ENCODE data around the gene OLA1.

OLA1 gene

DNA sequence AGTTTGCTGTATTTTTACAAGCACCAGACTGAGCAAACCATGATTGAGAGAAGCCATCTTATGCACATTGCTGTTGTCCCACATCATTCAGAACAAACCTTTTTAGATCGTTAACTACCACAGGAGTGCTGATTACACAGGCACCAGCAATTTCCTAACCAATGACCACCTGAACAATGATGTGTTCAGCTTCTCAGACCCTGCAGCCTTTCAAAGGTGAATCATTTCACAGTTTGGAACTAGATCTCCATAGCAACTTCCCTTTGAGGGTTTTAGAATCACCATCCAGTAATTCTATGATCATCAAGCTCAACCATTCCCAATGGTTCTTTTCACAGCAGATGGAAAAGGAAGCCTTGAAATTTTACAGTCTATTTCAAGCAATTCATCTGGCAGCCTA lies 71.4 kb downstream of the OLA1 start:
- DNase-seq, result no peak

DNA sequence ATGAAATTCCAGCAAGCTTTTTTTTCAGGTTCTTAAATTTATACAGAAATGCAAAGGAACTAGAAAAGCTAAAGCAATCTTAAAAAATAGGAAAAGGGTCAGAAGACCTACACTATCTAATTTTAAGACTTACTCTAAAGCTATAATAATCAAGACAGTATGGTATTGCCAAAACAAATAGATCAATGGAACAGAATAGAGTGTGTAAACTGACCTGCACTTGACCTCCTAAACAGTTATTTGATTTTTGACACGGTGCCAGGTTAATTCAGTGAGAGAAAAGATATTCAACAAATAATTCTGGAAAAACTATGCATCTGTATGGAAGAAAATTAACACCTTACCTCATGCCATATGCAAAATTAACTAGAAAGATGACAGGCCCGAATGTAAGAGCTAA lies 73.6 kb downstream of the OLA1 start:
- no peak for DNase-seq

DNA sequence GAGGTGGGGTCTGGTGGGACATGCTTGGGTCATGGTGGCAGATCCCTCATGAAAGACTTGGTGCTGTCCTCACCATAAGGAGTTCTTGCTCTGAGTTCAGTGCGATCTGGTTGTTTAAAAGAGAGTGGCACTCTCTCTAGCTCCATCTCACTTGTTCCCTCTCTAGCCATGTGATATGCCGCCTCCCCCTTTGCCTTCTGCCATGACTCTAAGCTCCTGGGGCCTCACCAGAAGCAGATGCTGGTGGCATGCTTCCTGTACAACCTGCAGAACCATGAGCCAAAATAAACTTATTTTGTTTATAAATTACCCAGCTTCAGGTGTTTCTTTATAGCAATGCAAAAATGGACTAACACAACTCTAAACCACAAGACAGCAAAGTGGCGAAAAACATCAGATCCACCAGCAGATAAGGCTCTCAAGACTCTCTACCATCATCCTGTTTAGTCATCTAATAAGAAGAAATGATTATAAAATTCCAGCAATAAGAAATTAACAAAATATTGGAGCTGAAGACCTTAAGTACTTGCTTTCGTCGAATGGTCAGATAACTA lies 75.5 kb downstream of the OLA1 start:
- DNase-seq, result no peak

DNA sequence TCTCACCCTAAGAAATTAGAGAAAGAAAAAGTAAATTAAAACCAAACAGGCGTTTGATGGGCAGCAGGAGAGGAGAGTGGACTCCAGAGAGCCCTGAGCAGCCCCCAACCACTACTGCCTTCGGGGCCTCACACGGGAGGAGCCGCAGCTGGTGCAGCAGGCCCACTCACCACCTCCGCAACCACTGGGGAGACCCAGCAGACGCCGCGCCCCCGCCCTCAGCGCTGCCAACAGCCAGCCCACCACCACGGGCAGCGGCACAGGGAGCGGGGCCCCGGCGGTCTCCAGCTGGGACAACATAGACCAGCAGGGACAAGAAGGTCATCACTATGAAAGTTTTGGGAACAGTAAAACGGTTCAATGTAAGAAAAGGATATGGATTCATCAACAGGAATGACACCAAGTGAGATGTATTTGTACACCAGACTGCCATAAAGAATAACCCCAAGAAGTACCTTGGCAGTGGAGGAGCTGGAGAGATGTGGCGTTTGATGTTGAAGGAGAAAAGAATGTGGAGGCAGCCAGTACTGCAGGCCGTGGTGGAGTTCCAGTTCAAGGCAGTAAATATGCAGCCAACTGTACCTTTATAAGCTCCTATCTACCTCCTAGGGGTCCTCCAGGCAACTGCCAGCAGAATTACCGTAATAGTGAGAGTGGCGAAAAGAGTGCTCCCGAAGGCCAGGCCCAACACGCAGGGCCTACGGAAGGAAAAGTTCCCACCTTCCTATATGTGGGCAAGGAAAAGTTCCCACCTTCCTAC lies 76.5 kb downstream of the OLA1 start:
- DNase-seq, result no peak

DNA sequence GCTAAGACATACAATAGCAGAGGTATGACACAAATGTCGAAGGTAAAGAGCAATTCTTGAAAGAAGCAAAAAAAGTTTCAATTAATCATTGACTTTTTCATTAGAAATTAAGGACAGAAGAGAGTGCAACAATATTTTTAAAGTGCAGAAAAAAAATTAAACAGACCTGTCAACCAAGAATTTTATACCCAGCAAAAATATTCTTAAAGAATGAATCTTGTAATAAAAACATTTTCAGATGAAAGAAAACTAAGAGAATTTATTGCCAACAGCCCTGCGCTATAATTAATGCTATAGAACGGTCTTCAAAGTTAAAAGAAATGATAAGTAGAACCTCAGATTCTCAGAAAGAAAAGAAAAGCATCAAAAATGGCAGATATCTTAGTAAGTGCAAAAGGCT lies 79.0 kb downstream of the OLA1 start:
- no peak for DNase-seq

DNA sequence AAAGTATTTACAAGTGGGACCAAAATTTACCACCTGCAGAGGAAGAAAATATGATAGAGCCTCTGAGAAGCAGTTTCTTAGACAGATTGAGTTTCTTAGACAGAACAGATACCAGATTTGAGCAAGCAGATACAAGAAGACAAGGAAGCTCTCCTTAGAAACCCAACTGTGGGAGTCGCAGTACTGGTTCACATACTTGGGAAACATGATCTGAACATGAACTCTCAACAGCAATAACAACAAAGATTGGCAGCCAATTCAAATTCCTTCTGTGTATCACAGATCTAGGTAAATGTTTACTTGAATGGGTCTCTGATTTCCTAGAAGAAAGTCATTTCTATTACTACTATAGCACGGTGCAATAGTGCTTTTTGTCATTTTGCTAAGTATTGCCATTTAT lies 82.1 kb downstream of the OLA1 start:
- no peak for DNase-seq

DNA sequence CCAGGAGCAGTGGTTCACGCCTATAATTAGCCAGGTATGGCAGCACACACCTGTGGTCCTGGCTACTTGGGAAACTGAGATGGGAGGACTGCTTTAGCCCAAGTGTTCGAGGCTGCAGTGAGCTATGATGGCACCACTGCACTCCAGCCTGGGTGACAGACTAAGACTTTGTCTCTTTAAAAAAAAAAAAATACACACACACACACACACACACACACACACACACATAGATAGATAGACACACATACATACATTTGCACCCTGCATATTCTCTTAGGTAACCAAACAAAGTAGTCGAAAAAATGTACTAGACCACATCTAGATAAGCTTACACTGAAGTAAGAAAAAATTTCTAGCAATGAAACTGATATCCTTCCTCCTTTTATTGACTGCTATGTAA lies 86.8 kb downstream of the OLA1 start:
- no peak for DNase-seq

DNA sequence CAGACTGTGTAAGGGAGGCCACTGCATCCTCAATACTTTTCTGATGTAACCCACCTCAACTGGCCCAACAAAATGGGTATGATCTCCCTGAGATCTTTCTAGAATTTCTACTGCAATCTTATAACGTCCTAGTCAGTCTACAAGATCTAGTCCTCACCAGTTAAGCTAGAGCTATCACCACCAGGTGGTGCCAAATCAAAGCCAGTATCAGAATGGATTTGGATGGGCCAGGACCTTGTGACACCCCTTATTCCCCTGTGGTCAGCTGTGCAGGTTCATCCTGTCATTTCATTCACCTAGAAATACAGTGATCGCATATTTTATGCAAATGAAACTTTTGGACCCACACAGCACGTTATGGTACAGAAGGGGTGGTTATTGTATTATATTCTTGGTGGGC lies 90.3 kb downstream of the OLA1 start:
- DNase-seq, result no peak

DNA sequence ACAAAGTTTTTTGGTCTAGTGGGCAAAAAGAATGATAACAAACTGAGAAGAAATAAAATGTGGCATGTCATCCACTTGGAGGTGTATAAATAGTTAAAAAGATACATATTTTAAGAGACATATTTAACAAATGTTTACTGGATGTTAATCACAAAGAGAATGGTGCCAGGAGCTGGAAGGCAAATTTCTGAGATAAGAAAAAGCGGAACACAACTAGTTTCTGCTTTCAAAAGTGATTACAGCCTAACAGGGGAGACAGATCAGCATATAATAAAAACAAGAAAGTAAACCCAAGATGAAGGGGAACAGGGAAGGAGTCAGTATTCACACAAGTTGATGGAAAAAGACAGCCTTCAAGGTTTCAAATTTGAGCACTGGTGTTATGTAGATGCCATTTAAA lies 91.3 kb downstream of the OLA1 start:
- no peak for DNase-seq

DNA sequence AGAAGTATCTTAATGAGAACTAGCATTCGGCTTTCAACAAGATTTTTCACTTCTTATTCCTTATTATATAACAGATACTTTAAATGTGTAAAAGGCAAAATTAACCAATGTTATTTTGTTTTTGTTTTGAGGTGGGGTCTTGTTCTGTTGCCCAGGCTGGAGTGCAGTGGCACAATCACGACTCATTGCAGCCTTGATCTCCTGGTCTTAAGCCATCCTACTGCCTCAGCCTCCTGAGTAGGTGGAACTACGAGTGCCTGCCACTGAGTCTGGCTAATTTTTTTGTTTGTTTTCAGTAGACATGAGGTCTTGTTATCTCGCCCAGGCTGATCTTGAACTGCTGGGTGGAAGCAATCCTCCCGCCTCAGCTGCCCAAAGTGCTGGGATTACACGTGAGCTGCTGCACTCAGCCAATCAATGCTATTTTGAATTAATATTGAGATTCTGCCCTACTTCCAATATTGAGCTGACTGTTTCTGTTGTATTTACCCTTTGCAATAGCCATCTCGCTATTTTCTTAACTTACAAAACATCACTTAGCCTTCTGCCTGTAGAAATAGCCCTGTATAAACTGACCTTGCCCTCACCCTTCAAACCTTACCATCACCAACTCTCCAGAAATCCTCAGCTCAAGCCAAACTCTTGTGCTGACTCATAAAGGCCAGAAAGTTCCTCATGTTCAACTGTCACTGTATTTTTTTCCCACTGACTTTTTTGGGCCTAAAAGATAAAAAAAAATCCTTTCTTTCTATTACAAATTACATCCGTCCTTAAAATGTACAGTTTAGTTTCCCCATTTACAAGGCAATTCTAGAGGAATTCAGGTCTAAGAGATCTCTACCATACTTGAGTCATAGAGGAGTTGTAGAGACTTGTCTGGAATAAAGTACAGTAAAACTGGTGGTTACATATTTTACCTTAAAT lies 94.3 kb downstream of the OLA1 start:
- no peak for DNase-seq

DNA sequence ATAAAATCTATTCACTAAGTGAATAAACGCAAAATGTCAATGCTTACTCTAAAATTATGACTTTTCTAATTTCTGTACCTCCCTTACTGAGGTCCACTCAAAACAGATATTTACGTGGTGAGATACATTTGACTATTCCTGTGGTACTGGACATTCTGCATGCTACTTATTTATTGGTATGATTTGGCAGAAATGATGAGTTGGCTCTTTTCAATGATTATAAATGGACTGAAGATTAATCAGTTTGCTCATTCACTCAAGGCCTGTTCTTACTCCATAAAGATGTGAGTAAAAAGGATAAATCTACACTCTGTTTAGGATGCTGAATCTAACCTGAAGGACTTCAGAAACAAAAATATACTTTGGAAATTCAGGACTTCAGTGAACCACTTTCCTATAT lies 98.8 kb downstream of the OLA1 start:
- DNase-seq, result no peak

DNA sequence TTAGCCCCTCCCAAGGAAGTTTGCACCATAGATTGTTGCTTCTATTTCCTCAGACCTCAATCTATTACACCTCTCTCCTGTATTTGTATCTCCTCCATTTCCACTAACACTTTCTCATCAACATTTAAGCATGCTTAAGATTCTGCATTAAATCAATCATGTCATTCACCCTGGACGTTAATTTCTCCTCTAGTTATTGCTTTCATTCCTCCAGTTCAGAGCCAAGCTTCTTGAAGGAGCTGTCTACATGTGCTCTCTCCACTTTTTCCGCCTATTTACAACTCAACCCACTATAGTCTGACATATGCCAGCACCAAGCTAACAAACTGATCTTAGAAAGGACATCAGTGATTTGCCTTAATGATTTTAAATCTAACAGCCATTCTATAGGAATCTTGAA lies 99.5 kb downstream of the OLA1 start:
- no peak for DNase-seq

DNA sequence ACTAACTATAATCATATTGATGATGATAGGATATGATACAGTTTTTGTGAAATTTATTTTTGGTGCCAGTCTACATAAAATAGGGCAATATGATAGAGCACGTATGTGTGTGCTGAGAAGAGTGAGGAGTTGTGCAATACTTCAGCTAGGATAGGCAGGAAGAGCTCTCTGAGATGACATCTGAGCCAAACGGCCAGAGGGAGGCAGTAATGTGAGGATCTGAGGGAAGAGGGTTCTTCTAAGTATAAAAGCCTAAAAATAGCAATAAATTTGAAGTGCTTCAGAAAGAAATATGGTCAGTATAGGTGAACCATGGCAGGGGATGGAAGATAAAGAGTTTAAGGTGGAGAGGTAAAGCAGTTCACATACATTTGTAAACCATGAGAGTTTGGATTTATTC lies 102.5 kb downstream of the OLA1 start:
- DNase-seq, result no peak

DNA sequence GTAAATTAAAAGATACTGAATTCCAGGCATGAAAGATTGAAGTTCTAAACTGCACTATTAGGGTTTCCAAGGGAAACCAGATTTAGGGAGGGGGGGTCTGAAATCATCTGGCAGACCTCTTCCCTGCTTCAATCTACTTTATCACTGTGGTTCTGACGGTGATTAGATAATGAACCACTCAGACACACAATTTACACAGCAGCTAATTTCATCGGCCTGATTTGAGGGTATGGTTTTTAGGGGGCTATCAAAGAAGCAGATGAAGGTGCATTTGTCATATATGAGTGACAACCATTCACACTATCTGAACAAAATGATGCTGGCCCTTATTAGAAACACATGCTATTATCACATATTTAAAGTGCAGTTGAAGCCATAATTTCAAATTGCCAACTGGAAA lies 106.0 kb downstream of the OLA1 start:
- DNase-seq, result no peak

DNA sequence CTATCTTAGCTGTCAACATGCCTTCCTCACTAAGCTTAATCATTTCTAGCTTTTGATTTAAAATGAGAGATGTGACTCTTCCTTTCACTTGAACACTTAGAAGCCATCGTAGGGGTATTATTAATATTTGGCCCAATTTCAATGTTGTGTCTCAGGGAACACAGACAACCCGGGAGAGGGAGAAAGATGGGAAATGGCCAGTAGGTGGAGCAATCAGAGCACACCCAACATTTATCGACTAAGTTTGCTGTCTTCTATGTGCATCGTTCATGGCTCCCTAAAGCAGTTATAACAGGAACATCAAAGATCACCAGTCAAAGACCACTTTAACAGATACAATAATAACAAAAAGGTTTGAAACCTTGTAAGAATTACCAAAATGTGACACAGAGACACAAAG lies 110.2 kb downstream of the OLA1 start:
- DNase-seq, result no peak

DNA sequence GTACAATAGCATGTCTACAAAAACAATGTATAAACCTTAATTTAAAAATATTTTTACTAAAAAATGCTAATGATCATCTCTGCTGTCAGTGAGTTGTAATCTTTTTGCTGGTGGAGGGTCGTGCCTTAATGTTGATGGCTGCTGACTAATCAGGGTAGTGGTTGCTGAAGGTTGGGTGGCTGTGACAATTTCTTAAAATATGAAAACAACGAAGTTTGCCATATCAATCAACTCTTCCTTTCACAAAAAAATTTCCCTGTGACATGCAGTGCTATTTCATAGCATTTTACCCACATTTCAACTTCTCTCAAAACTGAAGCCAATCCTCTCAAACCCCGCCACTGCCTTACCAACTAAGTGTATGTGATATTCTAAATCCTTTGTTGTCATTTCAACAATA lies 112.4 kb downstream of the OLA1 start:
- DNase-seq, result no peak

DNA sequence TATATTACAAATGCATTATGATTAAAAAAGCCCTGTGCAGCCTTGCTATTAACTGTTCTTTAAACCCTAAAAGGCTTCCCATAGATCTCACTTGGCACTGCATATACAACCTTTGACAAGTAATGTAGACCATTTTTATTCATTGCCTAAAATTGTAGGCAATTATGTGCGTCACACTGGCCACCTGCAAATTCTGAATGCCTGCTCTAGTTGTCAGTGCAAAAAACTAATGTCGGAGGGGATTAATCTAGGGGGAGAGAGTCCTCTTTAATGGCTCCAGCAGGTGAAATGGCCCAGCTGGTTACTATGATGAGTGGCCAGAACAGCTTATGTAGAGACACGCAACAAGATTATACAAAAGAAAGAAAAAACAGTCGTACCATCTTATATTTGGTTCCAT lies 123.2 kb downstream of the OLA1 start:
- no peak for DNase-seq

DNA sequence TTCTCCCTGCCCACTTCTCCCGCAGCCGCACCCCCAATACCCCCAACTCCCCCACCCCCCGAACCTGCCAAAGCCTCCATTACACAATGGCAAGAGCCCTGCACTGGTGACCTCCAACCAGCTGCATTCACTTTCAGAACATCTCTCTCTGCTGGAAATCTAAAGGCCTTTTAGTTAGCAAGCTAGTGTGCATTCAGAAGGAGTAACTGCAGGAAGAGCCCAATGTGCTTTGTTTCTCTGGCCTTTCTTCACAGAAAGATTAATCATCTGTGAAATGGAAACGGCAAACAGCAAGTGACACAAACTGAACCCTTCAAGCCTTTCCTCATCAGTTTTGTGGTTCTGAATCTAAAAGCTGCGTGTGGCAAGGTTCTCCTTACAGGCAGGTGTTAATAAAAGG lies 124.2 kb downstream of the OLA1 start:
- no peak for DNase-seq

DNA sequence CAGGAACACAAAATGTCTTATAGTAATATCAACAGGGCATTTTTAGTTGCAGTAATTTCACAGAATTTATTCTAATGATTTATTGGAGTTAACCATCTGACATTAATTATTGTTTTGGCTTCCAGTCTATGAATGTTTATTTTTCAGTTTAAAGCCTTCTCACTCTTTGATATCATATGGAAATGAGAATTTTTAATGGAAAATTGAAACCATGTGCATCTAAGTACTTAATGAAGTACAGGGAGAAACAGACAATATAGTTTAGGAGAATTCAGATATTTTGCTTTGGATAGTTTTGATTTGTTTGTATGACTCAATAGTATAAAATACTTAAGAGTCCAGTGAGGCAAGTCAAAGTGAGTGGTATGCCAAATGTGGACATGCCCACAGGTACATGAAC lies 126.1 kb downstream of the OLA1 start:
- peak; percentile 26 for DNase-seq

DNA sequence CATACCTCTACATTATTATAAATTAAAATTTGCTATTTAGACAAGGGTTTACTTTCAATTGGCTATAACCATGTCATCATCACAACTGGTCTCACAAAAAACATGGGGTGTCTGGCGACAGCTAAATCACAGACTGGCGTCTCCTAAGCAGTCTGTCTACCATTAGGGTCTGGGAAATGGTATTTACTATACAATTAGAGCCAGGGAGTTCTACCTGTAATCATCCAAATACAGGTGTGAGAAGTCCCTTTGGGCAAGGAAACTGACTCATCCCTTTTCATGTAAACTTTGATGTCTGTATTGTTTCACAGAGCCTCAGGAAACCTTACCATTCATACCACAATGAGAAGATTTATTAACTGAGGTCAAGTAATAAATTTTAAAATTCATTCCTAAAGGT lies 126.7 kb downstream of the OLA1 start:
- no peak for DNase-seq

DNA sequence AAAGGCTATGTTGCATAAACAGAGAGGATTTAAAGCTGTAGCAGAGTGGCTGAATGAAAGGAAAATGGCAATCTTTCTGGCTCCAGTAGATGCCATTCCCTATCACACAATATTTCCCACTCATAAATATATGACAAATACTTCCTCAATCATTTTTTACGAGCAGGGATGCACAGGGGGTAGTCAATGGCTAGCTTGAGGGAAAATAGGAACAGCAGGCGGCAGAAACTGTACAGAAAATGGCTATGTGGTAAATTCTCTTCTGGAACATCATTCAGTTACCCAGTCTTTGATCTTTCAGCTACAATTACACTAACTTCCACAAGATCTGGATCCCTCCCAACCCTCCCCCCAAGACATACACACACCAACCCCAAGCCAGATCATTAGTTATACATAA lies 127.2 kb downstream of the OLA1 start:
- DNase-seq, result no peak

DNA sequence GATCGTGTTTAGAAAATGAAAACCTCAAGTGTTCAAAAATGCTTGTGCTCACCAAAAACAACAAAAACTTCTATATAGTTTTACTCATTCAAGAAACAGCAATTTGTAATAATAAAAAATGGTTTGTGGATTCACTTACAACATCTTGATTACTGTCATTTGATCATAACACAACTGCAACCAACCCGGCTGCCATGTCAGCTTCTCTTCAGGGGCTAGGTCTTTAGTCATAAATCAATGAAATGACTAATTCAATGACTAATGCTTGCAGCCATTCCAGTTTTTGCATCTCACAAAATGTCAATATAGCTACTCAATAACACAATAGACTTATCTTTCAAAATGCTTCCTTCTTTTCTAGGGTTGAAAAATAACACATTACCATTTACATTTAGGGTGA lies 128.0 kb downstream of the OLA1 start:
- DNase-seq, result peak; percentile 40

DNA sequence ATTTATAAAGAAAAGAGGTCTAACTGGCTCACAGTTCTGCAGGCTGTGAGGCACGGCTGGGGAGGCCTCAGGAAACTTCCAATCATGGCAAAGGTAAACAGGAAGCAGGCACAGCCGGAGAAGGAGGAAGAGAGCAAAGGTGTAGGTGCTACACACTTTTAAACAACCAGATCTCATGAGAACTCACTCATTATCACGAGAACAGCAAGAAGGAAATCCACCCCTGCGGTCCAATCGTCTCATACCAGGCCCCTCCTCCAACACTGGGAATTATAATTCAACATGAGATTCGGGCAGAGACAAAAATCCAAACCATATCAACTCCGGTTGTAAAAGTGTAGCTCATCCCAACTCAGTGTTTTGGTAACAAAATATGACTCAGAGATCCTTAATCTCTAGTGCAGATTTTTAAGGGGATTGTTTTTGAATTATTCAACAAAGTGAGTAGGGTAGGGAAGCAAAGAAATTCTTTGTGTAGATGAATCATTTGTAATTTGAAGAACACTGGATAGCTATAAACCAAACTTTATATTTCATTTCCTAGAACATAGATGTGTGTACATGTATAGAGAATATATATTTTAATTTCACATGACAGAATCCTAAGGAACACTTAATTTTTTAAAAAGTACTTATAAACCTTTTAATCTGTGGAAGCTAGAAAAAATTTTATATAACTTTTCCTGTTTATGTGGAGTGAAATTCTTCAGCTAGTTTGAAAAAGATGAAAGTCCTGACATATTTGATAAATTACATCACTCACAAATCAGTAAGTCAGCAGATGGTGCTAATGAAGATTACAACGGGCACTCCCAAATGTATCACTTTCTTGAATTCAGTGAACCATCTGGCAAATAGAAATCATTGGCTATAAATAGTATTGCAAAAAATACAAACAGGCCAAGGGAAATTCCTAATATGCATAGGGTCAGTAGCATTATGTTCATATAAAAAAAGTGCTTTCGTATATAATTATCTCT lies 130.1 kb downstream of the OLA1 start:
- DNase-seq, result peak; percentile 78
